ENCODE results near the gene EIF4EBP2. TPM values are rescaled to one million over a fixed set of nuclear protein-coding genes. Genes with fewer than 3 reads are reported as not detected.

EIF4EBP2 gene
- total RNA-seq, 1 donor from 2014 or later, result 40.6 TPM

DNA sequence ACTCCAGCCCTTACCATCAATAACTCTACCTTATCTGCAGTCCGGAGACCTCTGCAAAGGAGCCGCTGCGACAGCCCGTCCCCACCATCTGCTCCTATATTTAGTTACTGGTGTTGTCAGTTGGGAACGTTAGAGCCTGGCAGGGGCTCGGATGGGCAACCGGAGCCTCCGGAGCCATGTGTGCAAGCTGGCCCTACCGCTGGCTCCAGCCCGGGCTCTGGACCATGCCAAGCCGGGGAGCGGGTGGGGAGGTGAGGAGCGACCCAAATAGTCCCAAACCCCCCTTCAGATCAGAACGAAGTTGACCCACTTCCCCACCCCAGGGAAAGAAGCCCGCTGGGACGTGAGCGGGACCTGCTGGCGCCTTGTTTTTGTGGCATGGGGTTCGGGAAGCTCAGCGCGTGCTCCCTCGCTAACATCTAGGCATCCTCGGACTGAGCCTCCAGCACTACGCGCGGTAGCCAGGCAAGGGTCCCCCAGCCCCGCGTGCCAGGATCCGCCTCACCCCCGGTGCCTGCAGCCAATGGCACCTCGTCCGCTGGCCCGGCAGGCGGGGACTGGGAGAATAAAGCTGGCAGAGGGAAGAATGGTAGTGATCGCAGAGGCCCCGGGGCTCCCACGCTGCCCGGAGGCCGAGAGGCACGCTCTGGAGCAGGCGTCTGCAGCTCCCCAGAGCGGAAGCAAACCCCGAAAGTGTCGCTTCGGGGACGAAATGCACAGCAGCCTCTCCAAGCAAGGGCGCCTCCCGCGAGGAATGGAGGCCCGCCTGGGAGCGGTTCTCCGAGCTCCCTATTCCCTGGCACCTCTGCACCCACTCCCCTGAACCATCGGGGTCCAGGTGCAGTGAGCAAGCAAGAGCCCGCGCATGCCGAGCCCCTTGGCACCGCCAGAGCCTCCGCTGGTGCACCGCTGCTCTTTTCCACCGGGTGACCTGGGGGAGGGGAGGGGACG lies 22.2 kb upstream of the EIF4EBP2 start:
- intact Hi-C loops (cut with micrococcal nuclease), result loop anchor here (1.0 kb wide), 1 partner anchor 23 kb away; the partner anchor contains the start of gene EIF4EBP2
- CTCF ChIA-PET, result interaction anchor here (0.9 kb wide), 1 partner anchor 160 kb away, joined by 5 read pairs; no protein-coding TSS in a partner anchor
- no peak for TF ChIP-seq CTCF (IDR thresholded peaks at IDR 0.05)
- Mint-ChIP-seq H3K4me1 (peaks cover 11% of the 10 kb centered on the region), H3K4me3 (peak overlapping the region; percentile 86), H3K36me3 (ENCODE audit: low read depth) (no peaks in the 10 kb centered on the region), H3K27ac (no peak overlapping the region), H3K27me3 (peaks cover 2% of the 10 kb centered on the region), H3K9me3 (peaks cover 5% of the 10 kb centered on the region)
- ATAC-seq (ENCODE audit: low read depth), result no peak
- DNase-seq, result peak; percentile 32
- POLR2A ChIA-PET, result interaction anchor here (0.6 to 0.9 kb wide), 2 partner anchors 22 to 206 kb away, joined by 3 to 5 read pairs; partner anchors contain the start of gene EIF4EBP2

GRCh38 chr10:70391654-70392053 lies 12.3 kb upstream of the EIF4EBP2 start:
- no peaks in the 10 kb centered on the region for H3K36me3 Mint-ChIP-seq (ENCODE audit: low read depth)
- DNase-seq (no peak), ATAC-seq (ENCODE audit: low read depth) (no peak)
- H3K27me3 Mint-ChIP-seq, result peaks cover 11% of the 10 kb centered on the region
- no peaks in the 10 kb centered on the region for H3K9me3 Mint-ChIP-seq
- CTCF ChIA-PET, result no interaction called here
- peaks cover 5% of the 10 kb centered on the region for H3K4me1 Mint-ChIP-seq
- H3K4me3 Mint-ChIP-seq, result no peak overlapping the region
- POLR2A ChIA-PET, result no interaction called here
- intact Hi-C loops (cut with micrococcal nuclease), result no loop called here
- H3K27ac Mint-ChIP-seq, result no peak overlapping the region
- TF ChIP-seq CTCF (IDR thresholded peaks at IDR 0.05), result no peak

GRCh38 chr10:70396140-70396539 lies 7.8 kb upstream of the EIF4EBP2 start:
- H3K4me3 Mint-ChIP-seq, result no peak overlapping the region
- intact Hi-C loops (cut with micrococcal nuclease), result no loop called here
- H3K9me3 Mint-ChIP-seq, result no peaks in the 10 kb centered on the region
- DNase-seq, result no peak
- TF ChIP-seq CTCF (IDR thresholded peaks at IDR 0.05), result no peak
- peaks cover 6% of the 10 kb centered on the region for H3K27me3 Mint-ChIP-seq
- POLR2A ChIA-PET, result interaction anchor here (1.1 kb wide), 1 partner anchor 250 kb away, joined by 3 read pairs; the partner anchor contains the start of gene TYSND1
- no peak overlapping the region for H3K27ac Mint-ChIP-seq
- H3K36me3 Mint-ChIP-seq (ENCODE audit: low read depth), result no peaks in the 10 kb centered on the region
- no peak for ATAC-seq (ENCODE audit: low read depth)
- CTCF ChIA-PET, result no interaction called here
- H3K4me1 Mint-ChIP-seq, result no peaks in the 10 kb centered on the region

- ChIA-PET POLR2A (no interaction called here), CTCF (no interaction called here)
- TF ChIP-seq CTCF (IDR thresholded peaks at IDR 0.05), result no peak
- intact Hi-C loops (cut with micrococcal nuclease), result no loop called here
- H3K36me3 Mint-ChIP-seq (ENCODE audit: low read depth), result peaks cover 2% of the 10 kb centered on the region
- peaks cover 6% of the 10 kb centered on the region for H3K4me1 Mint-ChIP-seq
- no peak overlapping the region for H3K27ac Mint-ChIP-seq
- H3K4me3 Mint-ChIP-seq, result no peak overlapping the region
- no peaks in the 10 kb centered on the region for H3K27me3 Mint-ChIP-seq
- ATAC-seq (ENCODE audit: low read depth) (no peak), DNase-seq (no peak)
- H3K9me3 Mint-ChIP-seq, result no peaks in the 10 kb centered on the region
Measured at GRCh38 chr10:70399177-70399576, 4.8 kb upstream of the EIF4EBP2 start.

- no peak for DNase-seq
- peak overlapping the region; percentile 92 for H3K4me3 Mint-ChIP-seq
- peak overlapping the region; percentile 80 for H3K27ac Mint-ChIP-seq
- no peak for TF ChIP-seq CTCF (IDR thresholded peaks at IDR 0.05)
- no peaks in the 10 kb centered on the region for H3K9me3 Mint-ChIP-seq
- H3K4me1 Mint-ChIP-seq, result peaks cover 30% of the 10 kb centered on the region
- peaks cover 6% of the 10 kb centered on the region for H3K36me3 Mint-ChIP-seq (ENCODE audit: low read depth)
- no peak for ATAC-seq (ENCODE audit: low read depth)
- intact Hi-C loops (cut with micrococcal nuclease), result loop anchor here (1.0 to 5.0 kb wide), 8 partner anchors 21 to 485 kb away; partner anchors contain the start of genes LRRC20, PCBD1, PPA1 and SAR1A
- ChIA-PET POLR2A (interaction anchor here (0.7 to 1.9 kb wide), 13 partner anchors 14 to 1290 kb away, joined by 3 to 8 read pairs (median 4); partner anchors contain the start of genes PPA1, SAR1A and TYSND1), CTCF (interaction anchor here (1.5 to 2.1 kb wide), 2 partner anchors 39 to 182 kb away, joined by 6 to 9 read pairs; no protein-coding TSS in a partner anchor)
- H3K27me3 Mint-ChIP-seq, result no peaks in the 10 kb centered on the region
Measured at GRCh38 chr10:70403483-70404035, 386 bp upstream of the EIF4EBP2 start.

All from activated B cell treated with CpG ODN at 0.5 μM for 24 hours (primary cell).